ENCODE results near the gene TYW5.
A peak's percentile ranks its signal among the peaks of the same experiment; 100 is the strongest.
"Not testable (repeated sequence)": the region's sequence is repeated elsewhere in the genome, so short reads cannot be mapped to it uniquely, and the experiment has no call there.

The TYW5 gene

DNA sequence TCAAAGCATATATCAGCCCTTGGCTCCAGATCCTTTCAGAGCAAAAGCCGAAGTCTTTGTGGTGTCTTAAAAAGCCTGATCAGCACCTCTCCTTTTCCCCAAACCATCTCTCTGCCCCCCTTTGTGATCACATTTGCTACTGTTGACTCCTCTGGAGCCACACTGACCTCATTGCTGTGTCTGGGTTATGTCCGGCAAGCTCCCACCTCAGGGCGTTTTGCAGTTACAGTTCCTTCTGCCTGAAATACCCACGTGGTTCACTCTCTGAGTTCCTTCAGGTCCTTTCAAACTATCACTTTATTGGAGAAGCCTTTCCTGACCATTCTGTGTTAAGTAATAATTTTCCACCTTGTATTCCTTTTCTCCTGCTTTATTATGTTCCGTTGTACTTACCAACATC, 32.4 kb downstream of the TYW5 start:
- no peak for DNase-seq (ENCODE audit: low read depth in 2 of 2)

DNA sequence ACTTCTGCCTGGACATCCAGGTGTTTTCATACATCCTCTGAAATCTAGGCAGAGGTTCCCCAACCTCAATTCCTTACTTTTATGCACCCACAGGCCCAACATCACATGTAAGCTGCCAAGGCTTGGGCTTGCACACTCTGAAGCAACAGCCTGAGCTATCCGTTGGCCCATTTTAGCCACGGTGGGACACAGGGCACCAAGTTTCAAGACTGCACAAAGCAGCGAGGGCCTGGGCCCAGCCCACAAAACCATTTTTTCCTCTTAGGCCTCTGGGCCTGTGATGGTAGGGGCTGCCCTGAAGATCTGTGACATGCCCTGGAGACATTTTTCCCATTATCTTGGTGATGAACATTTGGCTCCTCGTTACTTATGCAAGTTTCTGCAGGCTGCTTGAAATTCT, 38.3 kb downstream of the TYW5 start:
- DNase-seq (ENCODE audit: low read depth in 2 of 2): no peak

DNA sequence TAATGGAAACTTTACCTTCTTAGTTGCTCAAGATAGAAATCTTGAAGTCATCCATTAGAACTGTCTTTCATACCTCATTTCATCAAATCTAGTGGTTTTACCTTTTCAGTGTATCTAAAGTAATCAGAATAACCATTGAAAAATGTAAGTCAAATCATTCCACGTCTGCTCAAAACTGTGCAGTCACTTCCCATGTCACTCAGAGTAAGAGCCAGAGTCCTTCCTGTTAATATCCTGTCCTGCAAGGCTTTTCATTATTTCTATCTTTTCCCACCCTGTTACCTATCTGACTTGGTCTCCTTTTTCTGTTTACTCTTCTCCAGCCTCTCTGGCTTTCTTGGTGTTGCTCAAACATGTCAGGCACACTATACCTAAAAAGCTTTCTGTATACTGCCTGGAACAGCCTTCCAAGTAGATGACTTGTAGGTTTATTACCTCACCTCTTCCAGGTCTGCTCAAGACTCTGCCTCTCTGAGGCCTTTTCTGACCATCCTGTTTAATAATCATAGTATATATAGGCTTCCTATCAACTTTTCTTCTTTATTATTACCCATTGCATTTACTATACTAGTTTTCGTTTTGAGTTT, 40.8 kb downstream of the TYW5 start:
- DNase-seq (ENCODE audit: low read depth in 2 of 2): no peak

DNA sequence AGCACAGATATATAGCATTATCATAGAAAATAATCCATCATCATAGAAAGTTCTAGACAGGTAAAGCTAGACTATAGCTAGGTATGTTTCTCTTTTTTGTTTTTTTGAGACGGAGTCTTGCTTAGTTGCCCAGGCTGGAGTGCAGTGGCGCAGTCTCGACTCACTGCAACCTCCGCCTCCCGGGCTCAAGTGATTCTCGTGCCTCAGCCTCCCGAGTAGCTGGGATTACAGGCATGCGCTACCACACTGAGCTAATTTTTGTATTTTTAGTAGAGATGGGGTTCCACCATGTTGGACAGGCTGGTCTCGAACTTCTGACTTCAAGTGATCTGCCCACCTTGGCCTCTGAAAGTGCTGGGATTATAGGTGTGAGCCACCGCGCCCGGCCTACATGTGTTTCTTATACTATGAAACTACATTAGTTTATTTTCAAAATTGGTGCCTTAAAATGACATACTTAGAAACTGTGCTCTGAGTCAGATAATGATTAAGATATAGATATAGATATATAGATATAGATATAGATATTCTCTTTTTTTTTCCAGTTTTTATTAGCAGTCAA, 42.7 kb downstream of the TYW5 start:
- not testable (repeated sequence) for DNase-seq (ENCODE audit: low read depth in 2 of 2)

DNA sequence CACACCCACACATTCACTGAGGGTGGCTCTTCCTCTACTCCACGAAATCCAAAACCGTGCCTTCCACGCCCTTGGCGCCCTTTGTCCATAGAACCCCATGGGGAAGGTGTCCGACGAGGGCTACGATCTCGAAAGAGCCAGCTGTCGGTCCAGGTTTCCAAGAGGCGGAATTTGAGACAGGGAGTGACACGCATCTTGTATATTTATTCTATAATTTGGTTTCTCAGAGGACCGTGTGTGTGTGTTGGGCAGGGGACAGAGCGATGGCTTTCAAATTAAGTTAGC, 43.5 kb downstream of the TYW5 start:
- no peak for DNase-seq (ENCODE audit: low read depth in 2 of 2)

DNA sequence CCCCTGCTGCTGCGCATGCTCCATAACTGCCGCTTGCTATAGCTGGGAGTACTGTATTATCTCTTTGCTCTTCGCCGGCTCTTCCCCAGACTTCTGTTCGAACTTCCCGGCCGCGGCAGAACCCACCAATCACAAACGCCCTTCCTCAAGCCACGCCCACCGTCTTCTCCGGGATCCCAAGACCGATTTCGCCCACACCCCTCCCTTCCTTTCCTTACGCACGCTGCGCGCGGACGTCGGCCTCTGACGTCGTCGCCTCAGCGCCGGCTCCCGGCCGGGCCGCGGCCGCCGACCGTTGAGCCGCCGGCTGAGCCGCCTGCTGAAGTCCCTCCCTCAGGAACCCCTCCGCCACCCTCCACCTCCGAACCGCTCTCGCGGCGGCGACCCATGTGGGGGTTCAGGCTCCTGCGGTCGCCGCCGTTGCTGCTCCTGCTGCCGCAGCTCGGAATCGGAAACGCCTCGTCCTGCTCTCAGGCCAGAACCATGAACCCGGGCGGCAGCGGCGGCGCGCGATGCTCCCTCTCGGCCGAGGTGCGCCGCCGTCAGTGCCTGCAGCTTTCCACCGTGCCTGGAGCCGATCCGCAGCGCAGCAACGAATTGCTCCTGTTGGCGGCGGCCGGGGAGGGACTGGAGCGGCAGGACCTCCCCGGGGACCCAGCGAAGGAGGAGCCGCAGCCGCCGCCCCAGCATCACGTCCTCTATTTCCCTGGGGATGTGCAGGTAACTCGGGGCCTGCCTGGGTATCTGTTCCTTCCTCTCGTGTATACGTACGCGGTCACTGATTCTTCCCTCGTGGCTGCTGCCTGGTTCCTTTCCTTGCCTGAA, 44.0 kb downstream of the TYW5 start, which contains the start of gene C2orf69:
TSS of gene C2orf69 (plus strand) at position 242 of the 825 bp plus-strand sequence. CDS start at position 388, 146 bp downstream.
- peak; percentile 89 to 91 for DNase-seq (ENCODE audit: low read depth in 2 of 2)

DNA sequence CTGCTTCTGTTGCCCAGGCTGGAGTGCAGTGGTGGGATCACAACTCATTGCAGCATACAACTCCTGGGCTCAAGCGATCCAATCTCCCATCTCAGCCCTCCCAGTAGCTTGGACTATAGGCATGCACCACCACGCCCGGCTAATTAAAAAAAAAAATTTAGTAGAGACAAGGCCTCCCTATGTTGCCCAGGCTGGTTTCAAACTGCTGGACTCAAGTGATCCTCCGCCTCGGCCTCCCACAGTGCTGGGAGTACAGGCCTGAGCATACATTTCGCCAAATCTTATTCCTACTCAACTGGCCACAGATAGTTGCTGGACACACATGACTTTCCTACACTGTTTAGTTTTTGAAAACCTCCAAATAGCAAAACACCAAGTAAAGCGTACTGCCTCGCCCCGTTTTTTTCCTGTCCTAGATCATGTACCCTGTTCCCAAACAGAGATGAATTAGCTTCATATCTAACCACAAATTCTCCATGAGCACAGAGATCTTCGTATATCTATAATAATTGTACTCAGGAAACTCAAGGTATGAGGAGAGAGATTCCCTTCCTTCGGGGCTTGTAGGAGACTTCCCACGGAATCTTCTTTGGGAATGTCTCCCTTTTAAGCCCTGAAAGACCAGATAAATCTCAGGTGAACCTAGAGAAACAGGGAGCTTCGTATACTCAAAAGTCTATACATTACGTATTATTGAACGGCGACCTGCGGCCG, 44.8 kb downstream of the TYW5 start:
- DNase-seq (ENCODE audit: low read depth in 2 of 2): no peak

DNA sequence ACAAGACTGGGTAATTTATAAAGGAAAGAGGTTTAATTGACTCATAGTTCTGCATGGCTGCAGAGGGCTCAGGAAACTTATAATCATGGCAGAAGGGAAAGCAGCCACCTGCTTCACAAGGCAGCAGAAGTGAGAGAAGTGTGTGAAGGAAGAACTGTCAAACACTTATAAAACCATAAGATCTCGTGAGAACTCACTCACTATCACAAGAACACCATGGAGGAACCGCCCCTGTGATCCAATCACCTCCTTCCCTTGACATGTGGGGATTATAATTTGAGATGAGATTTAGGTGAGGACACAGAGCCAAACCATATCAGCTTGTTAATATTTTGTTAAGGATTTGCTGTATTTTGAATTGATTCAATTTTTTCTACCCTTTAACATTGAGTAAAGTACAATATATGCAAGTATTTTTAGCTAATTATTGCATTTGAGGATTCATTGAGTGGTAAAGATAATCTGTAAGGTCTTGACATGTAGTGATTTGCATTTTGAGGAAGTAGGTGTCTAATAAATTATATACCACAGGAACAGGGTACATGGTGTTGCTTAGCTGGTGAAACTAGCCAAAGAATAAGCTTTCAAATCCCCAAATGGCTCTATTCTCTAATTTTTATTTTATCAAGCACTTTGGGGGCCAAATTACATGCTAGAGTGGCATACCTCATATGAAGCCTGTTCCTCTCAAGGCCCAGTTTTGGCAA, 48.1 kb downstream of the TYW5 start:
- DNase-seq (ENCODE audit: low read depth in 2 of 2): no peak

DNA sequence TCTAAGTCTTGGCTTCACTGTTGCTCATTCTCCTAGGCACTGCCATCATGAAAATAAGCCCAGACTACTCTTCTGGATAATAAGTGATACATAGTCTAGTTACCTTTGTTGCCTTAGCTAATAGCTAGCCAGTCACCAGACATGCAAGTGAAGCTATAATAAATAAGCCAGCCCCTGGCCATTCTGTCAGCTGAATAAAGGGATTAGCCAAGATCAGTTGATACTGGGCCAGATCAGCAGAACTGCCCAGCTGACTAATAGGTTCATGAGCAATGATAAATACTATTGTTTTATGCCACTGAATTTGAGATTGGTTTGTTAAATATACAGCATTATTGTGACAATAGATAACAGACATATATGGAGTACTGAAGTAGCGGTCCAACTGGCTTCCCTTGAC, 52.2 kb downstream of the TYW5 start:
- no peak for DNase-seq (ENCODE audit: low read depth in 2 of 2)

DNA sequence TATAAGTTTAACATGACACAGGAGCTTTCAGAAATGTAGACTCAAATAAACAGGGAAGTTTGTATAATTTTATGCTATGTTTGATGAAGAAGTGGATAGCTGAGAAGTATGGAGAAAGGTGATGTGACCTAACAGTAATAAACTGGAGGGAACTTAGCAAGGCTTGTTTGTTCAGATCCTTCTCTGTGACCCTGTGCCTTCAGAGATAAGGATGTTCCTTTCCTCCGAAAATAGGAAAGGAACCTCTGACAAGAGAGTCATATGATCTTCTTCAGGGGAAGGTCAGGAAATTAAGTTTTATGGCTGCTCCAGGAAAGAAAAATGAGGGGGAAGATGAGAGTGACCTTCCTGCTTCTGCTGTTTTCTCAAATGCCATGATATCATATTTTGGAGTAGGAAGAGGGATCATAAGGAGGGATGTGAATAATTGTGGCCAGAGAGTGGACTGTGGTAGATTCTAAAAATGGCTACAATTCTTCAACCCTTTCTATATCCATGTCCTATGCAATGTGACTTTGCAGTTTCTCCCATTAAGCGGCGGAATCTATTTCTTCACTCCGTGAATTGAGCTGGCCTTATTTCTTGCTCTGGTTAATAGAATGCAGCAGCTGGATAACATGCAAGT, 52.7 kb downstream of the TYW5 start:
- DNase-seq (ENCODE audit: low read depth in 2 of 2): no peak

DNA sequence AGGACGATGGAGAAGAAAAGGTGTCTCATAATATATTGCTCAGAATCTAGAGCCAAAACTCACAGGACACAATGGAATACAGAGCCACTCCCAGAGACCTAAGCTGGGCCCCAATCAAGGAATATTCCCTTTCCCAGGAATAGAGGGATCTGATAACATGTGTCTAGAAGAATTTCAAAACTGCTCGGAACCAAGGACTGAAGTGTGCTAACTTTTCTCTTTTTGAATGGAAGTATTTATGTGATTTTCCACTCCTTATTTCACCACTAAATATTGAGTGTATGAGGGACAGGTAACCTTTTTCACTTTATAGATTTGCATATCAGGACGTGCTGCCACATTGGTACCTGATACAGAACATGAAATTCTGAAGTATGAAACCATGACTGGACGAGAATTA, 53.3 kb downstream of the TYW5 start:
- no peak for DNase-seq (ENCODE audit: low read depth in 2 of 2)

DNA sequence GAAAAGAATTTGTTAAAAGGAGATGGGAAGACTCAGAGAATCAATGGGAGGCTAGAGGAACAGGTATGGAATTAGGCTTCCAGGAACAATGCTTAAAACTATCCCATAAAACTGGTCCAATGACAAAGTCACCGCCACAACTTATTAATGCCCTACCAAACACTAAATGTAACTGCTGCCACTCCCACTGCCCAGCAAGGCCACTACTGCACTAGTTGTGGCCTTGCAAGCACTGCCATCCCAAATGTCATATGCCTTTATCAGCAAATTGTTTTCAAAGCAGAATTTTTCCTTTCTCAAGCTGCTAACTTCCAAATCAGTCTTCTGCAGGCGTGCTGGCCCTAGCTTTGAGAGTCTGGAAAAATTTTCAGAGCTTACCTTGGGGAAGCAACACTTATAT, 58.7 kb downstream of the TYW5 start:
- no peak for DNase-seq (ENCODE audit: low read depth in 2 of 2)

DNA sequence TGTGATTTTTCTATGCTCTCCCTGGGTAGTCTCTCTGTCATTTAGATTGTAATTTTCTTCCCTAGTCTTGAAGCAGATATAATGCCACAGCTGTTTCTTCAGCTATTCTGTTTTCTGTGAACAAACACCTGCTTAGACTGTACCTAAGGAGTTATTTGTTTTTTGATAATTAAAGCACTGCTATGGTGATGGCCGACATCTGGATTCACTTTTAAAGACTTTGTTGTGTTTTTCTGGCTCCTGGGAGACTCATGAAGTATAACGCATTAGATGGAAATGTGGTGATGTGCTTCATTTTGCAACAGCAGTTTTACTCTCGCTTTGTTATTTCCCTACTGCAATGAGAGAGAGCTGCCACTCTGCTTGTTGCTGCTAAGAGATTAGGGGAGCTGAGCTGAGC, 59.9 kb downstream of the TYW5 start:
- no peak for DNase-seq (ENCODE audit: low read depth in 2 of 2)

DNA sequence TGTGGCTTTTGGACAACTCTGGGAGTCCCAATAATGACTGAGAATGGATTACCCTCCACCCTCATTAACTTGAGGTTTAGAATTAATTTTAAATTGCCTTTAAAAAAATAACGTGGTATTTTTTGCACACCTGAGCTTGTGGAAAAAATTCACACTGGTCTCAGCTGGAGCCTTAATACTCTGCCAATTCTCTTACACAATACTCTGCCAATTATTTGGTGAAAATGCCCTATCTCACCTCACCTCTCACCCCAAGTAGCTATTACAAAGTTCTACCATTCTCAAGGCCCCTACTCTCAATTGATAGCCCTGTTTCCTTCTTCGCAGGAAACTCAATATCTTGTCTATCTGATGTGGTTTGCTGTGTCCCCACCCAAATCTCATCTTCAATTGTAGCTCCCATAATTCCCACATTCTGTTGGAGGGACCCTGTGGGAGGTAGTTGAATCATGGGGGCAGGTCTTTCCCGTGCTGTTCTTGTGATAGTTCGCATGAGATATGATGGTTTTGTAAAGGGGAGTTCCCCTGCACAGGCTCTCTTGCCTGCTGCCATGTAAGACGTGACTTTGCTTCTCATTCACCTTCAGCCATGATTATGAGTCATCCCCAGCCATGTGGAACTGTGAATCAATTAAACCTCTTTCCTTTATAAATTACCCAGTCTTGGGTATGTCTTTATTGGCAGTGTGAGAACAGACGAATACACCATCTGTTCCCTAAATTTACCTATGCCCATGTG, 71.6 kb downstream of the TYW5 start:
- no peak for DNase-seq (ENCODE audit: low read depth in 2 of 2)

DNA sequence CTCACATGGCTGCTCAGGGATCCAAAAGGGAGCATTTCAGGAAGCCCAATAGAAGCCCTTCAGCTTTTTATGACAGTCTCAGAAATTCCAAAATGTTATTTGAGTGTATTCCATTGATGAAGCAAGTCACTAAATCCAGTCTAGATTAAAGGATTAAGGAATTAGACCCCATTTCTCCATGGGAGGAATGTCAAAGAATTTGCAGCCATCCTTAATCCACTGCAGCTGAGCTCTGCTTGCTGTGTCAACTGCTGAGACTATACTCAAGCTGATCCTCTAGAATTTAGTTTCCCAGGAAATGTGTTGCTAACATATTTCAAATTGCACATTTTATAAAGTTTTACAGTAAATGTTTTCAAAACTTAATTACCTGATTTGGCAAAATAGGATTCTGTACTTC, 72.6 kb downstream of the TYW5 start:
- no peak for DNase-seq (ENCODE audit: low read depth in 2 of 2)
